Uterus (tissue), 2 donors: ENCODE results near the gene VSIR.

Experiments used
- CTCF ChIP-seq, 4 experiments: fragments of 200-600 bp in 2 of 4; fragments of 450-650 bp in 2 of 4; sonication (generic) in 2 of 4; IDR thresholded peaks; one replicate each; pipeline ENCODE4 v1.5.1; 2016 to 2019; ENCODE audit warnings: antibody characterized with exemption in 4 of 4, mild to moderate bottlenecking in 2 of 4, moderate library complexity in 1 of 4
- POLR2A ChIP-seq, 2 donors: fragments of 450-650 bp; IDR thresholded peaks; one replicate each; pipeline ENCODE4 v1.6.1; 2016; ENCODE audit warnings: antibody characterized with exemption in 2 of 2, mild to moderate bottlenecking in 1 of 2, moderate library complexity in 1 of 2

GRCh38 chr10:71797533-71798307 lies 24.4 kb upstream of the VSIR start:
- TF ChIP-seq CTCF (IDR thresholded peaks at IDR 0.05) (no peak), POLR2A (IDR thresholded peaks at IDR 0.05) (no peak)
